ENCODE results near the gene MUC12.

Gene MUC12

DNA sequence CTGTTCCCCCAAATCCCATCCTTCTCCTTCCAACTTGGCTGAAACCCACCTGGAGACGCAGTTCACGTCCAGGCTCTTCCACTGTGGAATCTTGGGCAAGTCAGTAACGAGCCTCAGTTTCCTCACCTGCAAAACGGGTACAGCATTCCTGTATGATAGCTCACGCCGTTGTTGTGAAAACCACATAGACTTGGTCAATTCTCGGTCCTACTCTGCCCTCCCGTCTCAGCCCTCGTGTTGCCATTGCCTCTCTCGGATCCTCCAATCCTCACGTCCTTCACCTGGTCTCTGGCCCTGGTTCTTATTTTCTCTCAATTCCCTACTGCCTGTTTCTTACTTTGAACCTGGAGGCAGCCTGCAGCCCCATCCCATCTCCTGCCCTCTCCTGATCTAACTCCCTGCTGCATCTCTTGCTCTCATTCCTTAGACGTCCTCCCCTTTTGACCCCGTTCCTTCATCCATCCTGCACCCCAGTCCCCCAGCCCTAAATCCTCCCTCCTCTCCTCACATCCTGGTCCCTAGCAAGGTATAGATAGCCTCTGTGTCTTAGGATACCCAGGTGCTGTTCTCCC, 2.0 kb upstream of the MUC12 start:
- peaks cover 20 to 40% of the 10 kb centered on the region in 2 donors for H3K27me3 ChIP-seq (ENCODE audit: control insufficient read depth in 1 of 2, insufficient read depth in 2 of 2, low read length in 2 of 2)
- H3K36me3 ChIP-seq (ENCODE audit: control insufficient read depth in 1 of 2, insufficient read depth in 2 of 2, low read length in 2 of 2) = peaks cover 0 to 18% of the 10 kb centered on the region in 2 donors
- peak overlapping the region; percentile 60 to 75 for H3K4me3 ChIP-seq (ENCODE audit: low read depth in 1 of 2, low read length in 2 of 2)
- no peak overlapping the region for H3K27ac ChIP-seq (ENCODE audit: low read depth, low read length)
- H3K4me1 ChIP-seq (ENCODE audit: control insufficient read depth in 1 of 2, insufficient read depth in 2 of 2, low read length in 2 of 2) = peaks cover 27% of the 10 kb centered on the region in 2 donors
- no peaks in the 10 kb centered on the region for H3K9me3 ChIP-seq (ENCODE audit: control insufficient read depth in 1 of 2, low read length in 2 of 2)
- peak overlapping the region; percentile 60 to 96 for H3K9ac ChIP-seq (ENCODE audit: low read depth in 1 of 2, low read length in 2 of 2)

GRCh38 chr7:100968031-100968430, 1.3 kb upstream of the MUC12 start:
- H3K27me3 ChIP-seq (ENCODE audit: control insufficient read depth in 1 of 2, insufficient read depth in 2 of 2, low read length in 2 of 2) = peaks cover 20 to 40% of the 10 kb centered on the region in 2 donors

GRCh38 chr7:100968650-100969049, 715 bp upstream of the MUC12 start:
- Histone ChIP-seq H3K4me3 (ENCODE audit: low read depth in 1 of 2, low read length in 2 of 2) (no peak overlapping the region), H3K9me3 (ENCODE audit: control insufficient read depth in 1 of 2, low read length in 2 of 2) (no peaks in the 10 kb centered on the region), H3K27me3 (ENCODE audit: control insufficient read depth in 1 of 2, insufficient read depth in 2 of 2, low read length in 2 of 2) (peaks cover 20 to 37% of the 10 kb centered on the region in 2 donors), H3K9ac (ENCODE audit: low read depth in 1 of 2, low read length in 2 of 2) (no peak overlapping the region), H3K36me3 (ENCODE audit: control insufficient read depth in 1 of 2, insufficient read depth in 2 of 2, low read length in 2 of 2) (peaks cover 0 to 13% of the 10 kb centered on the region in 2 donors), H3K27ac (ENCODE audit: low read depth, low read length) (no peak overlapping the region), H3K4me1 (ENCODE audit: control insufficient read depth in 1 of 2, insufficient read depth in 2 of 2, low read length in 2 of 2) (peaks cover 27% of the 10 kb centered on the region in 2 donors)

More at GRCh38 chr7:100968031-100968430, 1.3 kb upstream of the MUC12 start:
- Histone ChIP-seq H3K4me1 (ENCODE audit: control insufficient read depth in 1 of 2, insufficient read depth in 2 of 2, low read length in 2 of 2) (peaks cover 27% of the 10 kb centered on the region in 2 donors), H3K4me3 (ENCODE audit: low read depth in 1 of 2, low read length in 2 of 2) (peak overlapping the region in 1 of 2 donors; percentile 12), H3K36me3 (ENCODE audit: control insufficient read depth in 1 of 2, insufficient read depth in 2 of 2, low read length in 2 of 2) (peaks cover 0 to 16% of the 10 kb centered on the region in 2 donors), H3K27ac (ENCODE audit: low read depth, low read length) (no peak overlapping the region), H3K9ac (ENCODE audit: low read depth in 1 of 2, low read length in 2 of 2) (no peak overlapping the region), H3K9me3 (ENCODE audit: control insufficient read depth in 1 of 2, low read length in 2 of 2) (no peaks in the 10 kb centered on the region)

DNA sequence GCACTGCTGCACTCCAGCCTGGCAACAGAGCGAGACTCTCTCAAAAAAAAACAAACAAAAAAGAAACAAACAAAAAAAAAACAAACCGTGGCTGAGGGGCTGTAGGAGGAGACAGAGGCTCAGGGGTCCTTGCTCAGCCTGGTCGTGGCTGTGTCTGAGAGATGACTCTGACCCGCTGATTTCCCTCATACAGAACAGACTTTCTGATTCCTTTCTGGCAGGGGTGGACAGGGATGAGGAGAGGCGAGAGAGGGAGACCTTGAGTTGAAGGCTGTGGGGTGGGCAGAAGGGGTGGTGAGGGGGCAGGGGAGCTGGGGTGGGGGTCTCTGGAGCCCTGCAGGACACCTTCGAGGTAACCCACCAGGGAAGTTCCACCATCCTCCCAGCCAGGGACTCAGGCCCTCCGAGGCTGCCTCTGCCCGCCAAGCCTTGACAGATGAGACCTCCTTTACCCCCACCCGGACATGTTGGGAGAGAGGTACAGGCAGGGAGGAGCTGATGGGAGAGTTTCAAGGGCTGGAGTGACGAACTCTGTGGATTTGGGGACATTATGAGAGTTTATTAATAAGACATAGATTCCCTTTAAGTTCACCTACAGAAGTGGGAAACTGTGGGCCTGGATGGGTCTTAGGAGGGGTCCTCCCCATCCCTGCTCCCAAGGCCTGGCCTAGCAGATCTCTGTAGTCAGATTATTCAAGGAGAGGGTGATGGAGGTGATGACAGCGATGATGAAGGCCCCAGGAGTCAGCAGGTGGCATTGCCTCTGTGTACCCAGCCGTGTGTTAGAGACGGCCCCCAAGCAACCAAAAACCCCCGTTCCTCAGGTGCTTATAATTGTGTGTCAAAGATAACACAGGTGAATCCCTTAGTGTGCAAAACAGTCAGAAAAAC, 2.0 kb downstream of the MUC12 start:
- H3K9ac ChIP-seq (ENCODE audit: low read depth in 1 of 2, low read length in 2 of 2) = no peak overlapping the region

GRCh38 chr7:100972002-100972347, 2.6 kb downstream of the MUC12 start:
- Histone ChIP-seq H3K9ac (ENCODE audit: low read depth in 1 of 2, low read length in 2 of 2) (no peak overlapping the region), H3K27me3 (ENCODE audit: control insufficient read depth in 1 of 2, insufficient read depth in 2 of 2, low read length in 2 of 2) (peaks cover 9 to 20% of the 10 kb centered on the region in 2 donors), H3K4me3 (ENCODE audit: low read depth in 1 of 2, low read length in 2 of 2) (no peak overlapping the region), H3K9me3 (ENCODE audit: control insufficient read depth in 1 of 2, low read length in 2 of 2) (peaks cover 0 to 1% of the 10 kb centered on the region in 2 donors), H3K36me3 (ENCODE audit: control insufficient read depth in 1 of 2, insufficient read depth in 2 of 2, low read length in 2 of 2) (peaks cover 0 to 10% of the 10 kb centered on the region in 2 donors), H3K27ac (ENCODE audit: low read depth, low read length) (no peak overlapping the region), H3K4me1 (ENCODE audit: control insufficient read depth in 1 of 2, insufficient read depth in 2 of 2, low read length in 2 of 2) (peaks cover 15 to 25% of the 10 kb centered on the region in 2 donors)

More for the DNA sequence above, 2.0 kb downstream of the MUC12 start:
- peaks cover 0 to 10% of the 10 kb centered on the region in 2 donors for H3K36me3 ChIP-seq (ENCODE audit: control insufficient read depth in 1 of 2, insufficient read depth in 2 of 2, low read length in 2 of 2)
- H3K9me3 ChIP-seq (ENCODE audit: control insufficient read depth in 1 of 2, low read length in 2 of 2) = peaks cover 0 to 1% of the 10 kb centered on the region in 2 donors
- no peak overlapping the region for H3K27ac ChIP-seq (ENCODE audit: low read depth, low read length)
- peaks cover 14 to 24% of the 10 kb centered on the region in 2 donors for H3K27me3 ChIP-seq (ENCODE audit: control insufficient read depth in 1 of 2, insufficient read depth in 2 of 2, low read length in 2 of 2)
- no peak overlapping the region for H3K4me3 ChIP-seq (ENCODE audit: low read depth in 1 of 2, low read length in 2 of 2)
- peaks cover 20 to 30% of the 10 kb centered on the region in 2 donors for H3K4me1 ChIP-seq (ENCODE audit: control insufficient read depth in 1 of 2, insufficient read depth in 2 of 2, low read length in 2 of 2)

GRCh38 chr7:100974021-100974420, 4.7 kb downstream of the MUC12 start:
- Histone ChIP-seq H3K4me3 (ENCODE audit: low read depth in 1 of 2, low read length in 2 of 2) (no peak overlapping the region), H3K36me3 (ENCODE audit: control insufficient read depth in 1 of 2, insufficient read depth in 2 of 2, low read length in 2 of 2) (peaks cover 0 to 7% of the 10 kb centered on the region in 2 donors), H3K4me1 (ENCODE audit: control insufficient read depth in 1 of 2, insufficient read depth in 2 of 2, low read length in 2 of 2) (peaks cover 3 to 11% of the 10 kb centered on the region in 2 donors), H3K27me3 (ENCODE audit: control insufficient read depth in 1 of 2, insufficient read depth in 2 of 2, low read length in 2 of 2) (peaks cover 0 to 7% of the 10 kb centered on the region in 2 donors), H3K9ac (ENCODE audit: low read depth in 1 of 2, low read length in 2 of 2) (no peak overlapping the region), H3K27ac (ENCODE audit: low read depth, low read length) (no peak overlapping the region), H3K9me3 (ENCODE audit: control insufficient read depth in 1 of 2, low read length in 2 of 2) (peaks cover 0 to 1% of the 10 kb centered on the region in 2 donors)

DNA sequence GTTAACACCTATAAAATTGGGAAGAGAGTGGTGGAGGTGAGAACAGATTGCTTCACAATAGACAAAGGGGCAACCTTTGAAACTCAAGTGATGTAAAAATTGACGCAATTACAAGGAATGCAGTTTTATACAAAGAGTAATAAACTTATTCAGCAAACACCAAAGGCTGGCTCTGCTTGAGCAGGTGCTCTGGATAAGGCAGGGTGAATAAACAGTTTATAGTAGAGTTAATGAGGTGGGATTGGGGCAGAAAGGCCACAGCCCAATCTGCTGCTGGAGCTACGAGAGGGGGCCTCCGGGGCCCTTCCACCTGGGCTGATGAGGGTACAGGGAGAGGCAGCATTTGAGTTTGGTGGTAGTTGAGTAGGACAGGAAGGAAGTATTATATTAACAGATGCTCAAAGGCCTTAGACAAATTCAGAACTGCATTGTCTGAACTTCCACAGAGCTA, 6.0 kb downstream of the MUC12 start:
- H3K27me3 ChIP-seq (ENCODE audit: control insufficient read depth in 1 of 2, insufficient read depth in 2 of 2, low read length in 2 of 2) = no peaks in the 10 kb centered on the region
- no peaks in the 10 kb centered on the region for H3K36me3 ChIP-seq (ENCODE audit: control insufficient read depth in 1 of 2, insufficient read depth in 2 of 2, low read length in 2 of 2)
- H3K9me3 ChIP-seq (ENCODE audit: control insufficient read depth in 1 of 2, low read length in 2 of 2) = peaks cover 0 to 1% of the 10 kb centered on the region in 2 donors
- H3K9ac ChIP-seq (ENCODE audit: low read depth in 1 of 2, low read length in 2 of 2) = peak overlapping the region in 1 of 2 donors; percentile 29
- no peak overlapping the region for H3K4me3 ChIP-seq (ENCODE audit: low read depth in 1 of 2, low read length in 2 of 2)
- peaks cover 3 to 11% of the 10 kb centered on the region in 2 donors for H3K4me1 ChIP-seq (ENCODE audit: control insufficient read depth in 1 of 2, insufficient read depth in 2 of 2, low read length in 2 of 2)
- no peak overlapping the region for H3K27ac ChIP-seq (ENCODE audit: low read depth, low read length)

GRCh38 chr7:100978300-100978699, 8.9 kb downstream of the MUC12 start:
- no peaks in the 10 kb centered on the region for H3K36me3 ChIP-seq (ENCODE audit: control insufficient read depth in 1 of 2, insufficient read depth in 2 of 2, low read length in 2 of 2)
- no peak overlapping the region for H3K4me3 ChIP-seq (ENCODE audit: low read depth in 1 of 2, low read length in 2 of 2)
- H3K9ac ChIP-seq (ENCODE audit: low read depth in 1 of 2, low read length in 2 of 2) = no peak overlapping the region
- no peak overlapping the region for H3K27ac ChIP-seq (ENCODE audit: low read depth, low read length)
- H3K9me3 ChIP-seq (ENCODE audit: control insufficient read depth in 1 of 2, low read length in 2 of 2) = peaks cover 0 to 1% of the 10 kb centered on the region in 2 donors
- no peaks in the 10 kb centered on the region for H3K27me3 ChIP-seq (ENCODE audit: control insufficient read depth in 1 of 2, insufficient read depth in 2 of 2, low read length in 2 of 2)
- H3K4me1 ChIP-seq (ENCODE audit: control insufficient read depth in 1 of 2, insufficient read depth in 2 of 2, low read length in 2 of 2) = peaks cover 3 to 11% of the 10 kb centered on the region in 2 donors

GRCh38 chr7:100983451-100984187, 14.3 kb downstream of the MUC12 start:
- no peaks in the 10 kb centered on the region for H3K36me3 ChIP-seq (ENCODE audit: control insufficient read depth in 1 of 2, insufficient read depth in 2 of 2, low read length in 2 of 2)
- H3K27ac ChIP-seq (ENCODE audit: low read depth, low read length) = no peak overlapping the region
- no peak overlapping the region for H3K4me3 ChIP-seq (ENCODE audit: low read depth in 1 of 2, low read length in 2 of 2)
- peaks cover 0 to 2% of the 10 kb centered on the region in 2 donors for H3K4me1 ChIP-seq (ENCODE audit: control insufficient read depth in 1 of 2, insufficient read depth in 2 of 2, low read length in 2 of 2)
- no peaks in the 10 kb centered on the region for H3K9me3 ChIP-seq (ENCODE audit: control insufficient read depth in 1 of 2, low read length in 2 of 2)
- no peak overlapping the region for H3K9ac ChIP-seq (ENCODE audit: low read depth in 1 of 2, low read length in 2 of 2)
- H3K27me3 ChIP-seq (ENCODE audit: control insufficient read depth in 1 of 2, insufficient read depth in 2 of 2, low read length in 2 of 2) = no peaks in the 10 kb centered on the region
